NB4 (cell line): Measurements from ENCODE around the gene CAMK2N1.

Experiments used
- CTCF ChIP-seq: IDR thresholded peaks from one replicate; pipeline ENCODE4 v1.5.1; 2012; ENCODE audit warnings: low read depth, low read length
- MYC ChIP-seq: IDR thresholded peaks from 2 replicates; pipeline ENCODE4 v1.6.1; 2011; ENCODE audit warnings: low read depth, low read length
- POLR2A ChIP-seq: IDR thresholded peaks from 2 replicates; pipeline ENCODE4 v1.6.1; 2011; ENCODE audit warnings: mild to moderate bottlenecking; ENCODE audit not compliant: insufficient read length; ENCODE audit errors: extremely low read depth

GRCh38 chr1:20432891-20433290, 53.1 kb downstream of the CAMK2N1 start:
- TF ChIP-seq POLR2A: no peak
- no peak for TF ChIP-seq MYC
- TF ChIP-seq CTCF: no peak
